T1000 (cell line): Measurements from ENCODE around the gene FAM181B.

Experiments
- DNase-seq: peaks from one replicate; lab custom pipeline; 2025; ENCODE audit warnings: mixed read lengths; lab: John Stamatoyannopoulos, UW

Gene FAM181B

GRCh38 chr11:82682003-82682751 lies 51.5 kb downstream of the FAM181B start:
- DNase-seq = peak; percentile 13

GRCh38 chr11:82680252-82680651 lies 53.4 kb downstream of the FAM181B start:
- DNase-seq = peak; percentile 29
